ENCODE data around the gene PCDHGA6. TPM values are rescaled to one million over a fixed set of nuclear protein-coding genes. Genes with fewer than 3 reads are reported as not detected.
A peak's percentile ranks its signal among the peaks of the same experiment; 100 is the strongest.

PCDHGA6 gene
- total and polyA plus RNA-seq, 2 of the 8 experiments (the other 6 are each of a cell fraction or from before 2014, with no cell fraction given) = 1.4 to 2.0 TPM

GRCh38 chr5:141388661-141389060 lies 15.0 kb downstream of the PCDHGA6 start:
- 96% methylated on average over 10 of the region's 10 CpGs; no CpG with 5 or more reads in 1 of the 2 experiments for WGBS, 2 experiments (ENCODE audit: extremely low coverage in 1 of 2, insufficient coverage in 1 of 2, insufficient read length in 1 of 2, insufficient replicate concordance in 2 of 2, low coverage in 1 of 2, low lambda C conversion rate in 2 of 2, missing lambda C conversion rate in 1 of 2)
- Histone ChIP-seq H3K4me1 (replicated peaks in 1 of 4; ENCODE audit: control insufficient read depth in 3 of 4, insufficient read depth in 4 of 4, low read length in 3 of 4) (no peaks in the 10 kb centered on the region), H3K56ac (replicated peaks; ENCODE audit: insufficient read length, low read depth, low read length) (no peak overlapping the region), H3K4me2 (ENCODE audit: insufficient read depth in 1 of 2, low read depth in 2 of 2, low read length in 2 of 2) (no peak overlapping the region; a peak in 1 of 4 replicates), H3K27ac (ENCODE audit: low read depth, low read length) (no peak overlapping the region), H3K18ac (ENCODE audit: extremely low read depth, low read length) (no peak overlapping the region), H3K14ac (ENCODE audit: insufficient read length) (no peak overlapping the region), H2BK5ac (ENCODE audit: low read depth, low read length) (no peak overlapping the region), H2BK120ac (replicated peaks; ENCODE audit: low read depth, low read length) (no peak overlapping the region), H4K91ac (replicated peaks; ENCODE audit: insufficient read length, low read length) (no peak overlapping the region), H3K79me1 (ENCODE audit: low read depth, low read length) (no peaks in the 10 kb centered on the region), H3K4ac (replicated peaks; ENCODE audit: insufficient read length, low read depth, low read length) (no peak overlapping the region), H2AFZ (ENCODE audit: low read length) (no peak overlapping the region), H4K8ac (ENCODE audit: extremely low read depth, insufficient read depth, low read length) (no peak overlapping the region), H3K9me3 (ENCODE audit: insufficient read depth in 2 of 2, low read depth in 1 of 2, low read length in 1 of 2) (peaks cover 46 to 49% of the 10 kb centered on the region in 2 experiments), H4K20me1 (replicated peaks in 1 of 2; ENCODE audit: control insufficient read depth in 1 of 2, insufficient read depth in 2 of 2, low read length in 2 of 2) (no peaks in the 10 kb centered on the region), H3K36me3 (ENCODE audit: control insufficient read depth in 2 of 4, insufficient read depth in 4 of 4, low read length in 3 of 4) (peaks cover 3 to 29% (median 14%) of the 10 kb centered on the region in 4 experiments; a peak in 7 of 8 replicates), H2BK15ac (ENCODE audit: low read length) (no peak overlapping the region), H3K9ac (replicated peaks in 1 of 4; ENCODE audit: extremely low read depth in 1 of 4, low read depth in 3 of 4, low read length in 3 of 4) (no peak overlapping the region), H3K79me2 (ENCODE audit: control insufficient read depth in 1 of 2, insufficient read depth in 2 of 2, low read length in 2 of 2) (no peaks in the 10 kb centered on the region), H3K4me3 (ENCODE audit: extremely low read depth in 1 of 4, insufficient read depth in 2 of 4, low read depth in 3 of 4, low read length in 4 of 4) (peak overlapping the region in 1 of 4 experiments; percentile 36; a peak in 1 of 8 replicates), H3K27me3 (replicated peaks in 1 of 4; ENCODE audit: control insufficient read depth in 3 of 4, extremely low read depth in 1 of 4, insufficient read depth in 3 of 4, low read length in 3 of 4) (no peaks in the 10 kb centered on the region; a peak in 1 of 7 replicates), H3K23ac (ENCODE audit: insufficient read length) (no peak overlapping the region), H3K23me2 (ENCODE audit: low read depth, low read length) (no peaks in the 10 kb centered on the region; the same call in 1 of the 2 replicates), H2BK20ac (ENCODE audit: low read length) (no peak overlapping the region), H2AK5ac (ENCODE audit: low read depth, low read length) (no peak overlapping the region), H4K5ac (ENCODE audit: insufficient read length, low read depth, low read length) (no peak overlapping the region), H2BK12ac (ENCODE audit: low read depth, low read length) (no peak overlapping the region)
- POLR2A ChIA-PET (ENCODE audit: partially characterized antibody) = interaction anchor here (1.0 kb wide), 2 partner anchors 8 to 125 kb away, joined by 3 read pairs; no protein-coding TSS in a partner anchor
- TF ChIP-seq SIRT6 (IDR thresholded peaks at IDR 0.05; ENCODE audit: low read length) (no peak), CEBPB (IDR thresholded peaks at IDR 0.05; ENCODE audit: low read depth, low read length) (peak; percentile 95)
- FAIRE-seq = no peak
- no peak for DNase-seq (ENCODE audit: low read depth in 1 of 2, low spot score in 2 of 2)
- CTCF ChIA-PET (ENCODE audit: partially characterized antibody) = interaction anchor here (0.9 to 8.7 kb wide), 16 partner anchors 12 to 207 kb away, joined by 3 to 68 read pairs (median 8); partner anchors contain the start of genes PCDHB10, PCDHB16, PCDHGA10 and PCDHGA2

Data from H1 (cell line).